ENCODE measurements around the gene NCK1.

The NCK1 gene

GRCh38 chr3:136844724-136845123, 17.3 kb upstream of the NCK1 start:
- no peaks in the 10 kb centered on the region for H3K27me3 ChIP-seq (ENCODE audit: low read depth, low read length)
- H4K20me1 ChIP-seq (ENCODE audit: insufficient read depth, low read length), result no peaks in the 10 kb centered on the region; the same call in 1 of the 2 replicates
- TF ChIP-seq, protein P1, sequence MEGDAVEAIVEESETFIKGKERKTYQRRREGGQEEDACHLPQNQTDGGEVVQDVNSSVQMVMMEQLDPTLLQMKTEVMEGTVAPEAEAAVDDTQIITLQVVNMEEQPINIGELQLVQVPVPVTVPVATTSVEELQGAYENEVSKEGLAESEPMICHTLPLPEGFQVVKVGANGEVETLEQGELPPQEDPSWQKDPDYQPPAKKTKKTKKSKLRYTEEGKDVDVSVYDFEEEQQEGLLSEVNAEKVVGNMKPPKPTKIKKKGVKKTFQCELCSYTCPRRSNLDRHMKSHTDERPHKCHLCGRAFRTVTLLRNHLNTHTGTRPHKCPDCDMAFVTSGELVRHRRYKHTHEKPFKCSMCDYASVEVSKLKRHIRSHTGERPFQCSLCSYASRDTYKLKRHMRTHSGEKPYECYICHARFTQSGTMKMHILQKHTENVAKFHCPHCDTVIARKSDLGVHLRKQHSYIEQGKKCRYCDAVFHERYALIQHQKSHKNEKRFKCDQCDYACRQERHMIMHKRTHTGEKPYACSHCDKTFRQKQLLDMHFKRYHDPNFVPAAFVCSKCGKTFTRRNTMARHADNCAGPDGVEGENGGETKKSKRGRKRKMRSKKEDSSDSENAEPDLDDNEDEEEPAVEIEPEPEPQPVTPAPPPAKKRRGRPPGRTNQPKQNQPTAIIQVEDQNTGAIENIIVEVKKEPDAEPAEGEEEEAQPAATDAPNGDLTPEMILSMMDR (IDR thresholded peaks at IDR 0.05; ENCODE audit: low read depth, low read length), result no peak
- no peak for TF ChIP-seq EZH2phosphoT487 (IDR thresholded peaks at IDR 0.05; ENCODE audit: low read depth)
- no peak overlapping the region for H3K9ac ChIP-seq (ENCODE audit: low read length)
- no peak overlapping the region for H3K27ac ChIP-seq (ENCODE audit: low read length)
- no peaks in the 10 kb centered on the region for H3K9me3 ChIP-seq (ENCODE audit: insufficient read depth, low read length)
- H3K36me3 ChIP-seq (replicated peaks; ENCODE audit: low read depth, low read length), result peaks cover 2% of the 10 kb centered on the region
- no peaks in the 10 kb centered on the region for H3K4me1 ChIP-seq (ENCODE audit: low read length)
- H3K4me3 ChIP-seq (ENCODE audit: low read length), result no peak overlapping the region
- H3K79me2 ChIP-seq (ENCODE audit: low read length), result no peaks in the 10 kb centered on the region
- no peak overlapping the region for H2AFZ ChIP-seq (ENCODE audit: low read depth, low read length)
- no peak overlapping the region for H3K4me2 ChIP-seq (ENCODE audit: low read length)

GRCh38 chr3:136852180-136852579, 9.8 kb upstream of the NCK1 start:
- Histone ChIP-seq H3K36me3 (replicated peaks; ENCODE audit: low read depth, low read length) (peaks cover 19% of the 10 kb centered on the region), H3K4me2 (ENCODE audit: low read length) (no peak overlapping the region), H3K27ac (ENCODE audit: low read length) (no peak overlapping the region), H3K4me1 (ENCODE audit: low read length) (no peaks in the 10 kb centered on the region), H3K79me2 (ENCODE audit: low read length) (no peaks in the 10 kb centered on the region), H3K4me3 (ENCODE audit: low read length) (no peak overlapping the region), H2AFZ (ENCODE audit: low read depth, low read length) (no peak overlapping the region), H3K9ac (ENCODE audit: low read length) (no peak overlapping the region), H4K20me1 (ENCODE audit: insufficient read depth, low read length) (0 out of 2 replicates have a peak, but pooled peaks cover 3% of the 10 kb centered on the region), H3K27me3 (ENCODE audit: low read depth, low read length) (no peaks in the 10 kb centered on the region), H3K9me3 (ENCODE audit: insufficient read depth, low read length) (no peaks in the 10 kb centered on the region)
- TF ChIP-seq, protein P1 (IDR thresholded peaks at IDR 0.05; ENCODE audit: low read depth, low read length), result no peak
- TF ChIP-seq EZH2phosphoT487 (IDR thresholded peaks at IDR 0.05; ENCODE audit: low read depth), result no peak

DNA sequence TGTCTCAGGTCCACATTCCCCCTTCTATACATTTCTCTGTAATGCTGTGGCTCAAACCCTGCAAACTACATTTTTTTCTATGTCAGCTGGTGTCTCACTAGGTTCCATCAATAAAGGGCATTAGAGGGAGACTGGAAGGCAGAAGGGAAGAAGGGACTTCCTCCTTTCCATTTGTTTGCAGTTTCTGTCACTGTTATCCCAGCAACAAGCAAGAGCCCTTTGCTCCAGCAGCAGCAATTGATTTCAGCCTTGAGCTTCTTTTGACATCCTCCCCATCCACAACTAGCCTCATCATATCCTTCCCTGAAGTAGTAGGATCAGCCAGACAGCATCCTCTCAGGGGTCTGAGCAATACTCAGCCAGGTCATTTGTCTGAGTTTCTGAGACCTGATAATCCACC, 5.3 kb upstream of the NCK1 start:
- Histone ChIP-seq H4K20me1 (ENCODE audit: insufficient read depth, low read length) (0 out of 2 replicates have a peak, but pooled peaks cover 3% of the 10 kb centered on the region), H3K4me1 (ENCODE audit: low read length) (peaks cover 9% of the 10 kb centered on the region), H3K27me3 (ENCODE audit: low read depth, low read length) (no peaks in the 10 kb centered on the region), H3K36me3 (replicated peaks; ENCODE audit: low read depth, low read length) (peaks cover 27% of the 10 kb centered on the region), H3K9me3 (ENCODE audit: insufficient read depth, low read length) (no peaks in the 10 kb centered on the region), H2AFZ (ENCODE audit: low read depth, low read length) (no peak overlapping the region), H3K79me2 (ENCODE audit: low read length) (peaks cover 10% of the 10 kb centered on the region), H3K27ac (ENCODE audit: low read length) (no peak overlapping the region), H3K9ac (ENCODE audit: low read length) (no peak overlapping the region), H3K4me2 (ENCODE audit: low read length) (no peak overlapping the region), H3K4me3 (ENCODE audit: low read length) (no peak overlapping the region)
- TF ChIP-seq, protein P1 (IDR thresholded peaks at IDR 0.05; ENCODE audit: low read depth, low read length), result no peak
- no peak for TF ChIP-seq EZH2phosphoT487 (IDR thresholded peaks at IDR 0.05; ENCODE audit: low read depth)

- Histone ChIP-seq H3K27me3 (ENCODE audit: low read depth, low read length) (no peaks in the 10 kb centered on the region), H3K79me2 (ENCODE audit: low read length) (peaks cover 22% of the 10 kb centered on the region), H4K20me1 (ENCODE audit: insufficient read depth, low read length) (peaks cover 6% of the 10 kb centered on the region), H3K9ac (ENCODE audit: low read length) (no peak overlapping the region), H2AFZ (ENCODE audit: low read depth, low read length) (no peak overlapping the region), H3K27ac (ENCODE audit: low read length) (no peak overlapping the region), H3K4me2 (ENCODE audit: low read length) (no peak overlapping the region), H3K4me3 (ENCODE audit: low read length) (no peak overlapping the region), H3K36me3 (replicated peaks; ENCODE audit: low read depth, low read length) (peaks cover 27% of the 10 kb centered on the region), H3K9me3 (ENCODE audit: insufficient read depth, low read length) (no peaks in the 10 kb centered on the region), H3K4me1 (ENCODE audit: low read length) (peaks cover 12% of the 10 kb centered on the region)
- TF ChIP-seq, protein P1 (IDR thresholded peaks at IDR 0.05; ENCODE audit: low read depth, low read length), result no peak
- TF ChIP-seq EZH2phosphoT487 (IDR thresholded peaks at IDR 0.05; ENCODE audit: low read depth), result no peak
Measured at GRCh38 chr3:136858381-136858780, 3.6 kb upstream of the NCK1 start.
